Stimulated activated CD8-positive, alpha-beta memory T cell treated with anti-CD3 and anti-CD28 coated beads, Interleukin-4, amount 100 ng/mL, for 1 hour (primary cell): ENCODE measurements around the gene IGDCC3.
"Not testable (repeated sequence)": the region's sequence is repeated elsewhere in the genome, so short reads cannot be mapped to it uniquely, and the experiment has no call there.

Experiments
- DNase-seq, 2 donors: peaks; one replicate each; pipeline ENCODE4 v3.0.0-alpha.2; 2020; ENCODE audit warnings: low read depth in 2 of 2, low spot score in 1 of 2

Gene IGDCC3

DNA sequence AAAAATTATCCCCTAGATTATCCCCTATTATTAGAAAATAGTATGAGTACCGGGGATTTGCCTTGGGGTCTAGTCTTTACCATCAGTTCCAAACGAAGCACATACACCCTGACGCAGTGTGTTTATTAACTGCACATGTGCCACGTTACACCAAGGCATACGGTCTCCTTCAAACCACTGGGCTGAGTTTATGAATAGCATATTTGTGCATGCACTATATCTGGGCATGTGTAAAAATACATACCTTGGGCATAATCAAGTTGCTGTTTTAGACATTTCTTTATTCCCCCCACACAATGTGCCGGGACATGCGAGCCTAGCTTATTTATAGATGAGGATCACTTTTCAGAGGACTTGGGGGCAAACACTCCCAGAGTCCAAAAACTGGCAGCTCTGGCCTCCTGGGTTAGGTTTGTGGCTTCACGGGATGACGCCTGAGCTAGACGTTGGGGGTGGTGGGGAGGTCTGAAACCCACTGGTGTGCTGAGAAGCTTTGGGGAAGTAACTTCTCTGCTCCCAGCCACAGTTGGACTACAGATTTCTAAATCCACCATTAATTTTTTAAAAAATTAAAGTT is 28.7 kb upstream of the IGDCC3 start:
- no peak for DNase-seq

DNA sequence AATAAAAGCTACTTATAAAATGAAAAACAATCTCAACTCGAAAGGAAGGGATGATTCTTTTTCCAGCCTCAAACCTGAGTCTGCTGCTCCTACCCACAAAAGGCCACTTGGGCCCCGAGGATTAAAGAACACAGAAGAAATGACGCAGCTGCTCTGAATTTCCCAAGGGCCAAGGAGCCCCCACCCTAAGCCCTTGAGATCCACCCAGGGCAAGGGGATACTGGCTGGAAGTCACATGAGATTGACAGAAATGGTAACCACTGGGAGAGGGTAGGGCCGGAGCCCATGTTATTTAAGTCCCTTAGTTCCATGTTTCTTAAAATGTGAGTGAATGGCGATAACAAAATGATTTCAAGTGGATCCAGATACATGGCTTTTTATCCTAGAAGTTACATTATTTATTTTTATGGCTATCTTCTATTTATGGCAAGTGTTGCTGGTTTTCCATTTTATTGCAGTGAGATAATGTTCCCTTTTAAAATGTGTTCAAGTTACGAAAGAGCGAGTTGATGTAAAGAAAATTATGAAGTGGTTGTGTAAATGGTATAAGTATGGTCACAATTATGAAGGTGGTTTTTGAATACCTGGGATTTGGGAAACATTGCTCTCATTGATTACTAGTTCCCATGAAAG is 28.1 kb upstream of the IGDCC3 start:
- no peak for DNase-seq

DNA sequence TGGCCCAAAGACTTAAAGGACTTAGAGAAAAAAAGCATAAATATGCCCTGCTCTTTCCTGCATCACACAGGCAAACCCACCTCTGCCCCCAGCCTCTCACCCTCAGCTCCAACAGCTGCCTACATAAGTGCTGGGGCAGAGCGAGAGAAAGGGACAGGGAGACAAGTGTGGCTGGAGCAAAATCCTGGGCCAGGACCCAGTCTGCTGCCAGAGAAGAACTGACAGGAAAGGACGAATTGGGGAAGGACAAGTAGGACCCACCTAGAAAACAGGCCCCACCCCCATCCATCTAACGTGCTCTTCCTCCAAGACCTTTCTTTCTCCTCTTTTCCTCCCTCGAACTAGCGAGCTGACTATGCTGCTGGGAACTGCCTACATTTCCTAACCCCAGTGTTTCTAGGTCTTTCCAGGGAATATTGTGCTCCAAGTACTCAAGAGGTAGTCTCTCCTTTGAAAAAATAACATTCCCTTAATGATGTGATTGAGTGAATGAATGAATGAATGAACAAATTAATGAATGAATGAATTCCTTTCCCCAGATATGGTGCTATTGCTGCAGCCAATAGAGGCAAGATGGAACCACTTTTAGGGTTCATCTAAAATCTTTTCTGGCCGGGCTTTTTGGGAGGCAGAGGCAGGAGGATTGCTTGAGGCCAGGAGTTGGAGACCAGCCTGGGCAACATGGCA is 26.5 kb upstream of the IGDCC3 start:
- DNase-seq: no peak

DNA sequence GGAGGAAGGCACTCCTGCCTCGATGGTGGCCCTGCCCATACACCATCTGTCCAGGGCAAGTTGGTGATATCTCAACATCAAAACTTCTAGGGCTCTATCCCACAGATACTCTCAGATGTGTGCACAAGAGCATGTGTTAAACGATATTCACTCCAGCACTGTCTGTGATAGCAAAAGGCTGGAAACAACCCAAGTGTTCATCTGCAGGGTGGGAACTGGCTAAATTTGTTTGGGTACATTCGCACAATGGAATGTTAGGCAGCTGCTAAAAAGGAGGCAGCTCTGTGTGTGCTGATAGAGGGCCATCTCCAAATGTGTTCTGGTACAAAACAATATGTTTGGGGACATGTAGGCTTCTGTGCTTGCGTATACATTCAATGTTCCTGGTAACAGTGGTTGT is 25.2 kb upstream of the IGDCC3 start:
- DNase-seq: no peak

DNA sequence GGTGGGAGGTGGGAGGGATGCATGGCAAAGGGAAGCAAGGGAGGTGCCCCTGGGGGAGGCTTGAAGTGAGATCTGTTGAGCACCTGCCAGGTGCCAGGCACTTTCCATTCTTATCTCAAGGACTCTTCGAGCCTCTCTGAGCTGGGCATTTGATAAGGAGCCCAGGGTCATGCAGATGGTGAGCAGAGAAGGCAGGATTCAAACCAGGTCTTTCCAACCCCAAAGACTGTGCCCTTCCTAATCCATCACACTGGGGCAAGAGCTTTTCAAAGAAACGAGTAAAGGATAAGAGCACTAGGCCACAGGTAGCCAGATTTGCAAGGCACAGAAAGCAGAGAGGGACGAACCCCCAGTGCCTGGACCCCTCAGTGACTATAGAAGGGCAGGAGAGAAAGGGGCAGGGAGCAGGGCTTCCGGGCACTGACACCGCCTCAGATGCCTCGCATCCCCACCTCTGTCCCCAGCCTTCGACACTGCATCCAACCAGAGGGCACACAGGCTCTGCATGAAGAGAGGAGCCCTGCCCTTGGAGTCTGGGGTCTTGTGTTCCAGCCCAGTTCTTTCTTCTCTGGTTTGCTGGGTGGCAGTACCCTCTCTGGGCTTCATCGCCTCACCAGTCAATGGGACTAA is 23.9 kb upstream of the IGDCC3 start:
- DNase-seq: no peak

DNA sequence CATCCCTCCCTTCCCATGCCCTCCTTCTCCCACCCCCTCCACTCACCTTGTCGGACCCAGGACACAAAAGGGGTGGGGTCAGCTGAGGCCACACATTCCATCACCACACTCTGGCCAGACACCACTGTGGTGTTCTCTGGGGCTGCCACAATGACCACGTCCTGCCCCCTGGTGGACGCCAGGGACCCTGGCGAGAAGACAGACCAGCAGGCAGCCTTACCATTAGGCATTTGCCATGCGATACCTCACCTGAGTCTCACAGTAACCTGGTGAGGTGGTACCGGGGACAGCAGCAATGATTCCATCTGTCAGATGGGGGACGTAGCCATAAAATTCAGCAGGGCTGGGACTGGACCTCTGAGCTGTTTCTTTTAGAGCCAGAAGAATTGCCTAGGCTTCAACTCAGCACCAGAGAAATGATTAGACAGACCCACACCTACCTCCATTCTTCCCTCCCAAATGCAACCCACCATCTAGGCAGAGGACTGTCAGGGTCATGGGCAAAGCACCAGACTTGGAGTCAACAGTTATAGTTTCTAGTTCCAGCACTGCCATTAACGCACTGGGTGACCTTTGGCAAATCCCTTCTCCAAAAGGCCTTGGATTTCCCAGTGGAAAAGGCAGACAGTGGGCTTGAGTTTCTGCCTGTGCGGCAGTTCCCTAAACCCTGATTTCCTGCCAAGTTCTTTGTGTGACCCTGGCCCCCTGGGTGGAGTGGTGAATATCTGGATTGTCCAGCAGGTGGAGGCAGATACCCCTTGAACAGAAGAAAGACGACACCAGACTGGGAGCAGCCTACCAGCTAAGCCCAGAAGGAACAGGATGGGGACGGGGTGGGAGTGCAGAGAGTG is 23.2 kb upstream of the IGDCC3 start:
- DNase-seq: no peak

DNA sequence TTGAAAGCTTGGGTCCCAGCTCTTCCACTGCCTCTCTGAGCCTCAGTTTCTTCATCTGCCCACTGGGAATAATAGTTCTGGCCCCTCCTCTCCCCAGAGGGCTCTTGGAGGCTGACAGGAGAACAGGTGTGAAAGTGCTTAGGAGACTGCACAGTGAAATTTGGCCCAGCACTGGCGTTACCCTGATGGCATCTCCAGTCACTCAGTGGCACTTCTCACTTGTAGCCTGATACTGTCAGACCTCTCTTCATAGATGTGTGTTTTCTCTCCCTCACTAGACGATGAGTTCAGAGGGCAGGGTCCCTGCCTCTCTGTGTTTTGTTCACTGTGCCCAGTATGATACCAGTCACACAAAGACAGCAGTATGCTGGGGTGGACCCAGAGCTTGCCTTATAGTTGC is 22.2 kb upstream of the IGDCC3 start:
- DNase-seq: no peak

DNA sequence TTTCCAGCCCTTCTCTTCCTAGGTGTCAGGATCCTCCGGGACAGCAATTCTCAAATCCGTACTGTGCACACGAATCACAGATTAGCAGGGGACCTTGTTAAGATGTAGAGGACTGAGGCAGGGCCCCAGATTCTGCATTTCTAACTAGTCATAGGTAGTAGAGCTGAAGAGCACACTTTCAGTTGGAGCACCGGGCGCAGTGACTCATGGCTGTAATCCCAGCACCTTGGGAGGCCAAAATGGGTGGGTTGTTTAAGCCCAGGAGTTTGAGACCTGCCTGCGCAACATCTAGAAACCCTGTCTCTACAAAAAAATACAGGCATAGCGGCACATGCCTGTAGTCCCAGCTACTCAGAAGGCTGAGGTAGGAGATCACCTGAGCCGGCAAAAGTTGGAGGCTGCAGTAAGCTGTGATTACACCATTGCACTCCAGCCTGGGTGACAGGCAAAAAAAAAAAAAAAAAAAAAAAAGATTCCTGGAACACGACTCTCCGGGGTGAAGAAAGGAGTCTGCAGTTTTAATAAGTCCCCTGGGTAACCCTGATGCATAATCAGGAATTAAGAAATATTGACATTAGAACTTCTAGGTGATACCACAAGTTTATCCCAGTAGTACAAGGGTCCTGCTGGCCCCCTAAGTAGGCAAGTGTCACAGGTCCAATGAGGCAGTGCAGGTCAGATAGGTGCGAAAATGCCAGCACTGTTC is 21.4 kb upstream of the IGDCC3 start:
- no peak for DNase-seq

DNA sequence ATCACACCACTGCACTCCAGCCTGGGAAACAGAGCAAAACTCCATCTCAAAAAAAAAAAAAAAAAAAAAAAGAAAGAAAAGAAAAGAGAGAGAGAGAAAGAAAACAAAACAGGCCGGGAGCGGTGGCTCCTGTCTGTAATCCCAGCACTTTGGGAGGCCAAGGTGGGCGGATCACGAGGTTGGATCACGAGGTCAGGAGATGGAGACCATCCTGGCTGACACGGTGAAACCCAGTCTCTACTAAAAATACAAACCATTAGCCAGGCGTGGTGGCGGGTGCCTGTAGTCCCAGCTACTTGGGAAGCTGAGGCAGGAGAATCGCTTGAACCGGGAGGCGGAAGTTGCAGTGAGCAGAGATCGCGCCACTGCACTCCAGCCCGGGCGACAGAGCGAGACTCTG is 20.7 kb upstream of the IGDCC3 start:
- DNase-seq: not testable (repeated sequence)

DNA sequence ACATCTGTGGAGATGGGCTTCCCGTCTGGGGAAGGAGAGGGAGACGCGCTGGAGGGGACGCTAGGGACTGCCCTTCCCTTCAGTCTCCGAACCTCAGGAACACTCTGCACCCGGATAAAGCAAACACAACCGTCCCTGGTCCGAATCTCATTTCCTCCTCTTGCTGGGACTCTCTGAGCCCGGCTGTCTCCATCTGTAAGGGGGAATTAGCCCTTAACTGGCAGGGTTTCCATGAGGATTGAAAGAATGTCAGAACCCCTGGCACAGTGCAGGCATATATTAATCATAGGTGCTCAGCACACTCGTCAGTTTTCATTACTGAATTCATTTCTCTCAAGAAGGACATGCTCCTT is 19.1 kb upstream of the IGDCC3 start:
- no peak for DNase-seq

DNA sequence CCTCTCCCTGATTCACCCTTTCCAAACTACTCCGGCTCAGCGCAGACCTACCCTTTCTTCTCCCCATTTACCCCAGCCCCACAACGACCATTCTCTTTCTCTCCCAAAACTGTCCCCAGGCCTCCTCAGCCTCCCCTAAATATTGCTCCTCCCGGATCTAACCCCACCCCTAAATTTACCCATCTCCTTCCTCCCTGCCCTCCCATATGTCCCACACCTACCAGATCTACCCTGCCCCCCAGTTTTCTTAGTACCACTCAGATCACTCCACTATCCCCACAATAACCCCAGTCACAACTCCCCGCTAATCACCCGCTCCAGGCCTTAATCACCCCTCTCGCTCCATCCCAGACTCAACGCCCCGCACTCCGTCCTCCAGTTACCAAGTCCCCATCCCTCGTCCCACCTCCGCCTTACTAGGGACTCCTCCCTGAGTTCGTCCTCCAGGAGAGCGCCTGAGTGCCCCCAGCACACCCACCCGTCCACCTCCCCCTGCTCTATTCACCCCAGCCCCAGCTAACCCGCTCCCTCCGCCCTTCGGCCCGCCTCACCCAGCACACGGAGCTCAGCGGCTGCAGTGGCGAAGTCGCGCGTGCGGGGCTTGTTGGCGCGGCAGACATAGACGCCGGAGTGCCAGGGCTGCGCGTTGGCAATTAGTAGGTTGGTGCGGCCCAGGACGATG is 18.6 kb upstream of the IGDCC3 start:
- DNase-seq: no peak

DNA sequence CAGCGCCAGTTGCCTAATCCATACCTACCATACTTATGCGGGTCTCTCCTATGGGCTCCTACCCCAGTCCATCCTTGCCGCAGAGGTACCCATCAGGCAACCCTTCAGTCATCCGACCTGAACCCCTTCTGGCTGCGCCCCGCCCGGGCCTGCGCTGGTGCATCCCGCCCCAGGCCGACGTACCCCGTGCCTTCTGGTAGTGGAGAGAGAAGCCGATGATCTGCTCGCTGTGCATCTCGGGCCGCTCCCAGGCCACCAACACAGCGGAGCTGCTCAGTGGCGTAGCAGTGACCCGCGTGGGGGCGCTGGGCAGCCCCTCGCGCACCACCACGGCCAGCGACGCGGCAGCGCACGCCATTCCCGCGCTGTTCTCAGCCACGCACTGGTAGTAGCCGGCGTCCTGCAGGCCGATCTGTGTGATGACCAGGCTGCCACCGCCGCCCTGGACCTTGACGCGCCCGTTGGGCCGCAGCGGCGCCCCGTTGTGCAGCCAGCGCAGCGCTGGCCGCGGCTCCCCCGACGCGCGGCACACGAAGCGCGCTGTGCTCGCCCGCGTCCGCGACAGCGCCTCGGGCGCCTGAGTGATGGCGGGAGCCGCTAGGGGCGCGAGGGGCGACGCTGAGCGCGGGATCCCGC is 17.9 kb upstream of the IGDCC3 start:
- DNase-seq: no peak

DNA sequence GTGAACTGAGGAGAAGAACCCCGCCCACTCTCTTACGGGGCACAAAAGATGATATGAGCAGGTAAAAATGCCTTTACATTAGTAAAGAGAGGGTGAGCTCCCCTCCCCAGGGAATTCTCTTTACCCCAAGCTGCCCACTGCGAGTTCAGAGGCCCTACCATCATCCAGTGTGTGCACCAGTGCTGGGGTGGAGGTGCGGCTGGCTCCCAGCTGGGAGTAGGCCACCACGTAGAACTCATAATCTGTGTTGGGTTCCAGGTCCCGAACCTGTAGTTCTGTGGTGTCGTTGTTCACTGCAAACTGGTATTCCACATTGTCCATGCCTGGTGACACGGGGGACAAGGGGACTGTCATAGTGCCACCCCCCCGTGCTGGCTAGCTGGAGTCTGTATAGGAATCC is 17.1 kb upstream of the IGDCC3 start:
- no peak for DNase-seq

DNA sequence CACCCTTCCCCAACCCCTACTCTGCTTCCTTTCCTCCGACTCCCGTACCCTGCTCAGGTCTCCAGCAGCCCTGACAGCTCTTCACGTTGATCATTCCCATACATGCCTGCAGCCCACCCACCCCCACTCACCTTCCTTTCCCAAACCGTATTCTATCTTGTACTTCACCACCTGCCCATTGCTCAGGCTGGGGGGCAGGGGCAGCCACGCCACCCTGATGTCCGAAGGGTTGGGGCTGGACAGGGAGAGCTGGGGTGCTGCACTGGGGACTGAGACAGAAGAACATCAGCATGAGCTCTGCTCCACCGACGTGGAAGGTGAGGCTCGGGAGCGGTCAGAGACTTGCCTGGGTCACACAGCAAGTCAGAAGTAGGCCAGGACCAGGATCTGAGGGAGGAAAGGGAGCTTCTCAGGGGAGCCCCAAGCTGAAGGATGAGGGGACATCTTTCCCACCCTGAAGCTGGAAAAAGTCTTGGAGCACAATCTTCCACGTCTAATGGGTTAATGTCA is 16.5 kb upstream of the IGDCC3 start:
- DNase-seq: no peak

DNA sequence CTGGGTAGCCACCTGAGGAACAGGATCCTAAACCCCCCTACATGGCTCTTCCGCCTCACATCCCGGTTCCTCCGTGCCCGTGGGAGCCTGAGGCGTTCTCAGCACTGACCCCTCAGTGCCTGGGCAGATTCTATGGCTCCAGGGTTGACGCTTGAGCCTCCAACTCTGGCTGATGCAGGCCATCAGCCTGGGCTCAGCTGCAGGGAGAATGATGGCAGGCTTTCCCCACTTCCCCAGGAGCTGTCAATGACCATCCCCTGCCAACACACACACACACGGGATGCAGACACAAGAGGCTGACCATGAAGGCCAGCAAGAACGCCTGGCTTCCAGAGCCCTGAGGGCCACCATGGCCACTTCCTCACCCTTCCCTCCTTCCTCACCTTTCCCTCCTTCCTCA is 15.8 kb upstream of the IGDCC3 start:
- DNase-seq: no peak

DNA sequence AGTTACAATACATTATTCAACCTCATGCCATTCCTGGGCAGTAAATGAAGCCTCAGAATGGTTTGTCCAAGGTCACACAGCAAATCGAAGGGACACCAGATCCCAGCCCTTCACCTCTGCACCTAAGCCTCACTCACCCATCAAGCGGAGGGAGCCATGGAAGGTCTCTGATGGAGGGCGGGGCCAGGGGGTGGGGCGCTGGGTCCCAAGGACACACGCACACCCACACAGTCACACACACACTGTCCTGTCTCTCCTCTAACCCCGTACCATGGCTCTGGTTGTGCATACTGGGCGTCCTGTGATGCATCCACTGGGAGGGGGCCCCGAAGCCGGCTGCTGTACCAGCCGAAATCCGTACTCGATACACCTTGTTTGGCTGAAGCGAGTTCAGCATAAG is 15.3 kb upstream of the IGDCC3 start:
- no peak for DNase-seq

DNA sequence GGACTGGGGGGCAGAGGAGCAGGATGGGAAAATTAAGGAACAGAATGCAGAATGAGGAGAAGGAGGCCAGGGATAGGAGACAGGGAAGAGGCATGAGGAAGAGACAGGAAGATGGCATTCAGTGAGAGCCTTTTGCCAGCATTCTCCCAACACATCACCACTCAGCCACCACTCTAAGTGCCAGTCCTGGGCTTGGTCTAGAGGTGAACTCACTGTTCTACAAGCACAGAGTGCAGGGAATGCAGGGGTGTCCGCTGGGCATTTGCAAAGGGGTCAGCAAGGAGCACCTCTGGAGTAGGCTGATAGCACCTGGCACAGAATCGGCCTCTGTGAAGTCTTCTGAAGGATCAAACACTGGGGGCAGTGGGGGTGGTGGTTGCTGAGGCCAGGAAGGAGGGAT is 14.6 kb upstream of the IGDCC3 start:
- DNase-seq: no peak

DNA sequence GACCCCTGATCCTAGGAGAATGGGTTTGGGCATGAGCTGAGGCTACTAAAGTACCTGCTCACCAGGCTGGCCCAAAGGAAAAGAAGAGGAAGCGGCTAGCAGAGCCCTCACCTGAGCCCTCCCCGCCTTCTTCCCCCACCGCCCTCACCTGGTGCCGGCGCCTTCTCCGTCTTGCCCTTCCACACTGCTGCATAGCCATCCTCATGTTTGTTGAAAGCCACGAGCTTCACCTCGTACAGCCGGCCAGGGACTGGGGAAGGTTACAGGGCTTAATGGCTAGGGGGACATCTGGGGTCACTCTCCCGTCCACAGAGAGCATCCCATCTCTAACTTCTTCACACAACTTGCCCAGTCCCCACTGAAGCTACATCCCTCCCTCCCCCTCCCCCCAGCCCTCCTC is 13.9 kb upstream of the IGDCC3 start:
- DNase-seq: no peak

DNA sequence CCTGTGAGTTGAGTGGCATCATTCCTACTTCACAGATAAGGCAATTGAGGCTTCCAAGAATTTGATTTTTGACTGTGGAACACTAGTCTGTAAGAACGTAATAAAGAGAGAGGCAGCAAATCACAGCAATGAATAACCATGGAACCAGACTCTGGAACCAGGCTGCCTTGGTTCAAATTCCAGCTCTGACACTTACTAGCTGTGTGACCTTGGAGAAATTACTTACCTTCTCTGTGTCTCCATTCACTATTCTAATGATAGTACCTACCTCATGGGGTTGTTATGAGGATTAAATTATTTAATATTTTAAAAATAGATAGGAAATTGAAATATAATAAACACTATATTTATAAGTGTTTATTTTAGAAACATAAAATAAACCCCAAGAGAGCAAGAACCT is 12.6 kb upstream of the IGDCC3 start:
- no peak for DNase-seq

DNA sequence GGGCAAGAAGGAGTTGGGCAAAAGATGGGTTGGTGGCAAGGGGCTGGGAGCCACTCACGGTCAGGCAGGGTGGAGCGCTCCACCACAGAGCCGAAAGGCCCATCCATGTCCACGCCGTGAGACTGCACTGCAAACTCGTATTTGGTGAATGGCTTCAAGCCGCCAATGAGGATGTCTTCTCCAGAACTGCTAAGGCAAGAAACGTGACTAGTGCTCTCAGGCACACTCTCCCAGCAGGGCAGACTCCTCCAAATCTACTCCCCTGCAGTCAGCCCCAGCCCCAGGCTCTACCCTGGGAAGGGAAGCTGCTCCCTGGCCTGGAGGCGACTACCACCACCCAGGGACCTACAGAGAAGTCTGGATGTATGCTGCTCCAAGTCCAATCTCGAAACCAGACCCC is 11.4 kb upstream of the IGDCC3 start:
- DNase-seq: no peak
